Measurements from ENCODE around the gene PAM16. TPM values are rescaled to one million over a fixed set of nuclear protein-coding genes. Genes with fewer than 3 reads are reported as not detected.
A peak's percentile ranks its signal among the peaks of the same experiment; 100 is the strongest.
"Not testable (repeated sequence)": the region's sequence is repeated elsewhere in the genome, so short reads cannot be mapped to it uniquely, and the experiment has no call there.

PAM16 gene
- total RNA-seq, 2 experiments from 2014 or later = 47.5 to 49.4 TPM

DNA sequence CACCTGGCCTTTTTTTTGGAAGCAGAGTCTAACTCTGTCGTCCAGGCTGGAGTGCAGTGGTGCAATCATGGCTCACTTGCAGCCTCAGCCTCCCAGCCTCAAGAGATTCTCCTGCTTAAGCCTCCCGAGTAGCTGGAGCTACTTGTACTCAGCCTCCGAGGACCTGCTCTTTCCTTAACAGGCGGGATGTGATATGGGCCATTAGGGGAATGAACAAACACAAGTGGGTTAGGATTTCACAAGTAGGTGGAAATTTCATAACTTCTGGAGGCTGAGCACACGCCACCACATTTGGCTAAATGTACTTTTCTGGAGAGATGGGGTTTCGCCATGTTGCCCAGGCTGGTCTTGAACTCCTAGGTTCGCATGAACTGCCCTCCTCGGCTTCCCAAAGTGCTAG, 4.1 kb downstream of the PAM16 start:
- H3K4me1 Mint-ChIP-seq = peaks cover 27% of the 10 kb centered on the region
- DNase-seq (no peak), ATAC-seq (no peak)
- H3K27ac Mint-ChIP-seq = no peak overlapping the region
- no peaks in the 10 kb centered on the region for H3K36me3 Mint-ChIP-seq
- CTCF ChIA-PET = interaction anchor here (0.9 to 1.9 kb wide), 5 partner anchors 12 to 93 kb away, joined by 3 to 5 read pairs (median 4); no protein-coding TSS in a partner anchor
- no peak overlapping the region for H3K4me3 Mint-ChIP-seq
- H3K27me3 Mint-ChIP-seq = no peaks in the 10 kb centered on the region
- no peaks in the 10 kb centered on the region for H3K9me3 Mint-ChIP-seq (ENCODE audit: low read depth)

DNA sequence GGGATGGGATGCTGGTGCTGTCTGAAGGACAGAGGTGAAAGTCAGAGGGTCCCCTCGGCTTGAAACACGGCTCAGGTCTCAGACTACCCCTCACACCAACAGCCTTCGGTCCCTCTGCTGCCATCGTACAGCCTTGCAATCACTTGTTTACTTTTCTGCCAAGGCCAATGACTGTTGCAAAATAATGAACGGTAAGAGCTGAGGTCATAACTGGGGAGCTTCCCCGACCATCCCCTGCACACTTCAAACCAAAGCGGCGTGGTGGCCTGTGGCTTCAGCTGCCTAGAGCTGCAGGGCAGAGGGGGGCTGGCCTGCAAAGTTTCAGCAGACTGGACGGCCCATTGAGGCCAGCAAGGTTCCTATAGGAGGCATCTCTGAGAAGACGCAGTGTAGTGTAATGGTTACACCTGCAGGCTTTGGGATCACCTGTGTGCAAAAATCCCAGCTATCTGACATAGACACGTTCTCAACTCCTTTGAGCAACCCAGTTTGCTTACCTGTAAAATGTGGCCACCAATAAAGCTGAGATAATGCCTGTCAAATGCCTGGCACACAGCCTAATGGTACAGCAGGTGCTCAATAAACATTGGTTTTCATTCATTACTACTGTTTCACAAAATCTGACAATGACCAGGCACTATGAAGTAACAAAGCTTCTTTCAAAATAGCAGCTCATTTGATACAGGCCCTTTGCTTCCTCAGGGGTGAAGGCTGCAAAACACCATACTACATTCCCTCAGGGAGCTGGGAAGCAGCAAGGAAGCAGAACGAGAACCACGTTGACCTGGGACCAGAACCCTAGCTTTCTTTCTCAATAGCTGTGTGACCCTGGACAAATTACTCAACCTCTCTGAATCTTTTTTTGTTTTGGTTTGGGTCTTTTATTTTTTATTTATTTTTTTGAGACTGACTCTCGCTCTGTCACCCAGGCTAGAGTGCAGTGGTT, 5.0 kb downstream of the PAM16 start:
- no peak overlapping the region for H3K4me3 Mint-ChIP-seq
- H3K4me1 Mint-ChIP-seq = peaks cover 20% of the 10 kb centered on the region
- no peaks in the 10 kb centered on the region for H3K36me3 Mint-ChIP-seq
- H3K9me3 Mint-ChIP-seq (ENCODE audit: low read depth) = no peaks in the 10 kb centered on the region
- ATAC-seq (no peak), DNase-seq (no peak)
- no peaks in the 10 kb centered on the region for H3K27me3 Mint-ChIP-seq
- peak overlapping the region; percentile 70 for H3K27ac Mint-ChIP-seq
- CTCF ChIA-PET = interaction anchor here (1.0 to 1.9 kb wide), 3 partner anchors 18 to 92 kb away, joined by 4 to 5 read pairs (median 5); no protein-coding TSS in a partner anchor

DNA sequence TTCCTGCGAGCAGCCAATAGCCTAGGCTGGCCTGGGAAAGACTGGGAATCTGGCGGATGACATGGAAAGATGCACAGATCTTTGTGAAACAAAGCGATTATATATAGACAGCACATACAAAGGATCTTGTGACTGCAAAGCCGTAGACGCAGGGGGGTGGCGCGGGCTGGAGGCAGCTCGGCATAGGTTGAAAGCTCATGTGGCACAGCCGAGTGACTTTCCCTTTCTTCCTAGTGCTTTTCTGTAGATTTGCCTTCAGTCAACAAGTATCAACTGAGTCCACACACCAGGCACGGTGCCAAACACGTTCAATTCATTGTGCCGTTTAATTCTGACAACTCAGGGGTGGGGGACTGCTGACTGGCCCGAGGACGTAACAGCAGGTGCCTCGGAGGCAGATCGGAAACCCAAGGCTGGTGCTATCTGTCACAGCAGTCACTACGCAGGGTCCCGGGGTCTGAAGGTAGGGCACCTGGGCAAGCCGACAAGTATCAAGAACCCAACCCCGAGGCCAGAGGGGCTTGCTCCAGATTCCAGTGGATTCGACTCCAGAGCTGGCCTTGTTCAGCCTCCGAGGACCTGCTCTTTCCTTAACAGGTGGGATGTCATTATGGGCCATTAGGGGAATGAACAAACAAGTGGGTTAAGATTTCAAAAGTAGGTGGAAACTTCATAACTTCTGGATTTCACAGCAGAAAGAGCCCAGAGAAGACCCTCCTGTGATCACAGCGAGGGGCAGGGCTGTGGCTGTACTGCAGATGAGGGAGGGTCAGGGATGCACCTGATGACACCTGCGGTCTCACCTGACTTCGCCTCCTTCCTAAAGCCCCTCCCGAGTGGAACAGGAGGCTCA, 5.9 kb downstream of the PAM16 start:
- Mint-ChIP-seq H3K27me3 (no peaks in the 10 kb centered on the region), H3K27ac (peak overlapping the region; percentile 70), H3K4me3 (no peak overlapping the region), H3K36me3 (no peaks in the 10 kb centered on the region), H3K4me1 (peaks cover 16% of the 10 kb centered on the region), H3K9me3 (ENCODE audit: low read depth) (no peaks in the 10 kb centered on the region)
- no peak for DNase-seq
- CTCF ChIA-PET = interaction anchor here (0.6 to 1.0 kb wide), 2 partner anchors 43 to 91 kb away, joined by 3 to 5 read pairs; no protein-coding TSS in a partner anchor
- ATAC-seq = no peak

DNA sequence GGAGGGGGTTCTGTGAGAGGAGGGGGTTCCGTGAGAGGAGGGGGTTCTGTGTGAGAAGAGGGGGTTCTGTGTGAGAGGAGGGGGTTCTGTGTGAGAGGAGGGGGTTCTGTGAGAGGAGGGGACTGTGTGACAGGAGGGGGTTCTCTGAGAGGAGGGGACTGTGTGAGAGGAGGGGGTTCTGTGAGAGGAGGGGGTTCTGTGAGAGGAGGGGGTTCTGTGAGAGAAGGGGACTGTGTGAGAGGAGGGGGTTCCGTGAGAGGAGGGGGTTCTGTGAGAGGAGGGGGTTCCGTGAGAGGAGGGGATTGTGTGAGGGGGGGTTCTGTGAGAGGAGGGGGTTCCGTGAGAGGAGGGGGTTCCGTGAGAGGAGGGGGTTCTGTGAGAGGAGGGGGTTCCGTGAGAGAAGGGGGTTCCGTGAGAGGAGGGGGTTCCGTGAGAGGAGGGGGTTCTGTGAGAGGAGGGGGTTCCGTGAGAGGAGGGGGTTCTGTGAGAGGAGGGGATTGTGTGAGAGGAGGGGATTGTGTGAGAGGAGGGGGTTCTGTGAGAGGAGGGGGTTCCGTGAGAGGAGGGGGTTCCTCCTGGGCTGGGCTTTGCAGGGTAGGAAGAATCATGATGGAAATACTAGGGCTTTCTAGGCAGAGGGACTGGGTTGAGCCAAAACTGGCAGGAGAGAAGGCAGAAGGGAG, 6.7 kb downstream of the PAM16 start:
- H3K4me1 Mint-ChIP-seq = peaks cover 10% of the 10 kb centered on the region
- CTCF ChIA-PET = interaction anchor here (0.6 kb wide), 1 partner anchor 42 kb away, joined by 3 read pairs; no protein-coding TSS in a partner anchor

DNA sequence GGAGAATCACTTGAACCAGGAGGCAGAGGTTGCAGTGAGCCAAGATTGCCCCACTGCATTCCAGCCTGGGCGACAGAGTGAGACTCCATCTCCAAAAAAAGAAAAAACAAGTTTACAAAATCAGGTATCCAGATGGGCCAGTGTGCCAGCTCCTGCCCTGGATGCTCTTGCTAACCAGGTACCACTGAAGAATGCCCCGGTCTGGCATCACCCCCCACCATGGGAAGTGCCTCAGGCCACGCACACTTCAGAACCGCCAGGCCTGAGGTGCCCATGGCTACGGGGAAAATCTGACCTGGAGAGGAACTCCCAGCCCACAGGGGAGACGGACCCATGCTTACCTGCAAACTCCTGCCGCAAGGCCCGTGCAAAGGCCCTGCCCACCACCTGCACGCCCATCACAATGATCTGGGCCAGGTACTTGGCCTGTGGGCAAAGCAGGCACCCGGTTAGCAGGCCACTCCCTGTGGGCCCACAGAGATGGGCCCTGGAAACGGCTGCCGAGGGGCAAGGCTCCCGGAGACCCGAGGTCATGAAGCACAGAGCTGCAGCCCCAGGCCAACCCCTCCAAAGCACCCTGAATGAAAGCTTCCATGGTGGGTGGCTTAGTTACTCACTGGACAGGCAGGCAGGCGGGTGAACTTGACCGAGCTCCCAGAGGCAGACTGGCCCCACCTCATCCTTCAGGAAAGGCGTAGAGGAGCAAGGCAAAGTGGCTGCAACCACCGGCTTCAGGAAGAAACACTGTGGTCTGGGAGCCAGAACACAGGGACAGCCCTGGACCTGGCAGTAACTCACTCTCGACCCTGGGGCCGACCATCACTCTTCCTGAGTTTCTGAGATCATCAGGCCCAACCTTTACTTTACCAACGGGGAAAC, 8.0 kb downstream of the PAM16 start:
- Mint-ChIP-seq H3K27me3 (no peaks in the 10 kb centered on the region), H3K4me1 (peaks cover 7% of the 10 kb centered on the region), H3K4me3 (no peak overlapping the region), H3K9me3 (ENCODE audit: low read depth) (no peaks in the 10 kb centered on the region), H3K27ac (peak overlapping the region; percentile 18), H3K36me3 (no peaks in the 10 kb centered on the region)
- ATAC-seq (no peak), DNase-seq (no peak)
- CTCF ChIA-PET = no interaction called here

More for the DNA sequence above, 6.7 kb downstream of the PAM16 start:
- not testable (repeated sequence) for H3K27me3 Mint-ChIP-seq; H3K27ac Mint-ChIP-seq; H3K9me3 Mint-ChIP-seq (ENCODE audit: low read depth); ATAC-seq; H3K4me3 Mint-ChIP-seq; H3K36me3 Mint-ChIP-seq; DNase-seq

DNA sequence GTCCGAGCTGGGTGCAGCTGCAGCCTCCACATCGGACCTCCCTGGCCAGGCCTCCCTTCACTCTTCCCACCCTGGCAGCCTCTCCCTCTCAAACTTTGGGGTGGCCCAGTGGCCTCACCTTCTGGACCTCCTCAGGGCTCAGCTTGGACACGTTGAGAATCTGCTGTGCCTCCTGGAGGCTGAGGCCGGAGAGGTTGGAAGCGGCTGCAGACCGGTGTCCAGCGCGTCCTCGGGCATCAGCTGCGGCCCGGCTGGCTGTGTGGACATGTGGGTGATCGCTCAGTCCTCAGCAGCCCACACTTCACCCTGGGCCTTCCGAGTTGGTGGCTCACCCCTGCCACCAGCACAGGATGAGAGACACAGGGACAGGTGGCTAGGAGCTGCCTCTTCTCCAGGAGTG, 9.9 kb downstream of the PAM16 start:
- CTCF ChIA-PET = interaction anchor here (0.5 to 1.1 kb wide), 4 partner anchors 9 to 153 kb away, joined by 3 read pairs; no protein-coding TSS in a partner anchor
- no peaks in the 10 kb centered on the region for H3K36me3 Mint-ChIP-seq
- ATAC-seq (no peak), DNase-seq (no peak)
- H3K4me1 Mint-ChIP-seq = peaks cover 4% of the 10 kb centered on the region
- no peak overlapping the region for H3K4me3 Mint-ChIP-seq
- H3K27ac Mint-ChIP-seq = no peak overlapping the region
- H3K9me3 Mint-ChIP-seq (ENCODE audit: low read depth) = no peaks in the 10 kb centered on the region
- no peaks in the 10 kb centered on the region for H3K27me3 Mint-ChIP-seq

DNA sequence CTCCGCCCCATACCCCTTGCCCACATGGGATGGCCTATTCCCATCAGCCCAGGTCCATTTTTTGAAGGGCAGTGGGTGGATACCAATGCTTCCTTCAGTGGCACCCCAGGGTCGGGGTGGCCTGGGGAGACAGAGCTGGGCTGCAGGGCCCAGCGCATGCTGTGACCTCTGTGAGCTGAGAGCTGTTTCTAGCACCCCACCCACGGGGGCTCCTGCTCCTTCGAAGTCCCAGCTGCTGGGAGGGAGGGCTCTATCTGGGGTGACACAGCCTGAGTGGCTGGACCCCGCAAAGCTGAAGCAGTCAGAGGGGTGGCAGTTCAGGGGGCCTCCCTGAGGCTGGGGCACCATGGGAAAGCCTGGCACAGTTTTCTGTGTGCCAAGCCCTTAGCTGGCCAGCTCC, 10.7 kb downstream of the PAM16 start:
- H3K27ac Mint-ChIP-seq = no peak overlapping the region
- peaks cover 3% of the 10 kb centered on the region for H3K4me1 Mint-ChIP-seq
- CTCF ChIA-PET = interaction anchor here (0.9 to 1.5 kb wide), 2 partner anchors 9 to 86 kb away, joined by 3 read pairs; no protein-coding TSS in a partner anchor

DNA sequence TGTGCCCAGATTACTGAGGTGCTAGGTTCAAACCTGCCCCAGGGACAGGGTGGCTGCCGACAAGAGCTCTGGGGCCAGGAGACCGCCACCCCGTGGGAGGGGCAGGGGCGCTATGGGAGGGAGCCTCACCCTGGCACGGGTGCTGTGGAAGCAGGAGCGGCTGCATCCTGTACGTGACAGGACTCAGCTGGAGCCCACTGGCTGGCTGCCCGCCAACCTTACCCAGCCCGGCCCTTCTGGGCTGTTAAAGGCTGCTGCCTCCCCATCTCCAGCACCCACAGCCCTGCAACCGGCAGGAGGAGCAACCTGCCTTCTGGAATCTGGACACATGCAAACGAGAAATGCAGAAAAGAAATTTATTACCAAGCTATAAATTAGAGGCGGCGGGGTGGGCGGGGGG, 11.2 kb downstream of the PAM16 start:
- no peaks in the 10 kb centered on the region for H3K9me3 Mint-ChIP-seq (ENCODE audit: low read depth)
- CTCF ChIA-PET = interaction anchor here (0.6 to 1.5 kb wide), 4 partner anchors 9 to 103 kb away, joined by 3 to 4 read pairs (median 3); no protein-coding TSS in a partner anchor
- no peaks in the 10 kb centered on the region for H3K27me3 Mint-ChIP-seq
- H3K27ac Mint-ChIP-seq = no peak overlapping the region
- no peaks in the 10 kb centered on the region for H3K36me3 Mint-ChIP-seq
- peaks cover 2% of the 10 kb centered on the region for H3K4me1 Mint-ChIP-seq
- no peak for DNase-seq
- no peak for ATAC-seq
- no peak overlapping the region for H3K4me3 Mint-ChIP-seq

More for the DNA sequence above, 10.7 kb downstream of the PAM16 start:
- no peak for DNase-seq
- Mint-ChIP-seq H3K36me3 (no peaks in the 10 kb centered on the region), H3K4me3 (no peak overlapping the region), H3K9me3 (ENCODE audit: low read depth) (no peaks in the 10 kb centered on the region), H3K27me3 (no peaks in the 10 kb centered on the region)
- ATAC-seq = no peak

DNA sequence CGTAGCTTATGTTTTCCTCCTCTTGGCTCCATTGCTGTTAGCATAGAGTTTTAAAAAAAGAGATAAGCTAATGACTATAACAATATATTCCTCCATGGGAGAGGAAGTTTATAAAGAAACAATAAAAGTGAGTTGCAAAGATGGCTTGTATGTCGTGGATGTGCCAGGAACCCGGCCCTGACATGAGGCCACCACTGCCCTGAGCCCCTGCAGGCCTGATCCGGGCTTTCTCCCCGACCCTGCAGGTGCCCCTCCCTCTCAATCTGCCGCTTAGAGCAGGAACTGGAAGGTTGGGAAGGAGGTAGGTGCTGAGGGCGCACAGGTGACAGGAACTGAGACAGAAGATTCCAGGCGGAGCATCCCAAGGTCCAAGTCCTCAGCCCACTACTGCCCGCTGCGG, 11.7 kb downstream of the PAM16 start:
- no peaks in the 10 kb centered on the region for H3K9me3 Mint-ChIP-seq (ENCODE audit: low read depth)
- no peaks in the 10 kb centered on the region for H3K36me3 Mint-ChIP-seq
- ATAC-seq (no peak), DNase-seq (no peak)
- H3K27ac Mint-ChIP-seq = no peak overlapping the region
- CTCF ChIA-PET = interaction anchor here (0.6 to 2.0 kb wide), 6 partner anchors 8 to 103 kb away, joined by 3 to 9 read pairs (median 4); no protein-coding TSS in a partner anchor
- H3K4me1 Mint-ChIP-seq = no peaks in the 10 kb centered on the region
- H3K4me3 Mint-ChIP-seq = no peak overlapping the region
- H3K27me3 Mint-ChIP-seq = no peaks in the 10 kb centered on the region

DNA sequence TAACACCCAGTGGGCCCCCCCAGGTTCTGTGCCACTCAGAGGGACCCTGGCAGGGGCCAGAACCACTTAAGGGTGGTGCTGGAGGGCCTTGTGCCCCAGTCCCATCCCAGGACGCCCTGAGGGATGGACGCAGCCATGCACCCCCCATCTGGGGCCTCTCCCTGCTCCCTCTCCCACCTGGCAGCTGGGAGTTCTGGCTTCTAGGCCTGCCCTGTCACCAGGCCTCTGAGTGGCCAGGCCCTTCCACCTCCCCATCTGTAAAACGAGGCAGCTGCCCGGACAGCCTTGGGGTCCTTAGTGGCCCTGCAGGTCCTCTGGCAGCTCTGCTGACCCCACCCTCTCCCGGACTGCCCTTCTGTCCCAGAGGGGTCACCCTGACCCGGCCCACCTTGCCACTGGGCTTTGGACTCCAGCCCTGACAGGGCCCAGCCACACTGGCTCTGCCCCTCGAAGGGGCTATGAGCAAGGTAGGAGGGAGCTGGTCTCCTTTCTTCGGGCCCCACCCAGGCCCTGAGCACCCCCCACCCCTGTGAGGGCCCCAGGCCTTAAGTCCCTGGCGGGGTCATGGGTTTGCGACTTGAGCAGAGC, 12.3 kb downstream of the PAM16 start:
- Mint-ChIP-seq H3K27ac (no peak overlapping the region), H3K9me3 (ENCODE audit: low read depth) (no peaks in the 10 kb centered on the region), H3K27me3 (no peaks in the 10 kb centered on the region), H3K4me1 (no peaks in the 10 kb centered on the region), H3K36me3 (no peaks in the 10 kb centered on the region), H3K4me3 (no peak overlapping the region)
- CTCF ChIA-PET = interaction anchor here (0.9 to 2.0 kb wide), 5 partner anchors 7 to 85 kb away, joined by 3 to 9 read pairs (median 5); no protein-coding TSS in a partner anchor
- DNase-seq (no peak), ATAC-seq (no peak)

DNA sequence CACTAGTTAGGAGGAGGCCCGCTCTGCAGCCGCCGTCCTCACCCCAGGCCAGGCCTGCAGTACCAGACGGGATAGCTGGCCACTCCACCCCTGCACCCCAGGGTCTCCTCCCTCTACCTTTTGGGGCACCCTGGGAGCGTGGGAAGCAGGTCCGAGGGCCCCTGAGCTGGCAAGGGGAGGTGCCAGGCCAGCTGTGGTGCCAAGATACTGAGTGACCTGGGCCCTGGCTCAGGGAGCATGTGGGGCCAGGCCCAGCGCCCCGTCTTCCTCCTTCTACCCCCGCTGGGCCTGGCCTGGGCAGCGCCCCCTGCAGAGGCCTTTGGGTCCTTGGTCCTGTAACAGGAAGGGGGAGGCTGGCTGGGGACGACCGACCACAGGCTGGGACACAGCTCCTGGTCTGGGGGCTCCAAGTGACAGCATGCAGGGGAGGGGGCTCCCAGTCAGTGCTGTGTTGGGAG, 13.0 kb downstream of the PAM16 start:
- ATAC-seq = no peak

More for the DNA sequence above, 13.0 kb downstream of the PAM16 start:
- Mint-ChIP-seq H3K27ac (no peak overlapping the region), H3K9me3 (ENCODE audit: low read depth) (no peaks in the 10 kb centered on the region), H3K27me3 (no peaks in the 10 kb centered on the region), H3K4me3 (no peak overlapping the region), H3K4me1 (no peaks in the 10 kb centered on the region), H3K36me3 (no peaks in the 10 kb centered on the region)
- DNase-seq = no peak
- CTCF ChIA-PET = interaction anchor here (1.8 to 2.0 kb wide), 2 partner anchors 10 to 49 kb away, joined by 5 to 9 read pairs; no protein-coding TSS in a partner anchor
